Head of caudate nucleus (tissue), 42 donors: ENCODE measurements around the gene MYO3B.
A peak's percentile ranks its signal among the peaks of the same experiment; 100 is the strongest.
"Not testable (repeated sequence)": the region's sequence is repeated elsewhere in the genome, so short reads cannot be mapped to it uniquely, and the experiment has no call there.

Experiments used
- DNase-seq, 42 donors: peaks; one replicate each; pipeline versions ENCODE4 v3.0.0 to v3.0.0-alpha.2; 2020 to 2021; ENCODE audit warnings: mixed read lengths in 7 of 42
- intact Hi-C: fragments of 100-400 bp; cut with DNase I; formaldehyde crosslinking; loops from one replicate; pipeline ENCODE4 v1.15.0; 2022

Gene MYO3B

DNA sequence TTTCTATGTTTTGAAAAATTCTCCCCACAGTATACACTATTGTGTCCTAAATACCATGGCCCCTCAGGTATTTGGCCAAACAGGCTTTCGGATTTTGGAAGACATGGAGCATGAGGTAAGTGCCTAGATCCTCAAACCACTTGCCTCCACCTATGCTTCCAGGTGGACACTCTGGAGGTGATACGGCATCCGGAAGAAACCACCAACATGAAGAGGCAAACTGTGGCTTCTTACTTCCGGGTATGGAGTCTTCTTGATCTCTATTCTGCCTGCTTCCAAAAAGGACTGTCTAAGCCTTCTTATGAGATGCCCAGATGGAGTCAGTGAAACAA lies 285.2 kb downstream of the MYO3B start:
- intact Hi-C loops = no loop called here
- no peak for DNase-seq

DNA sequence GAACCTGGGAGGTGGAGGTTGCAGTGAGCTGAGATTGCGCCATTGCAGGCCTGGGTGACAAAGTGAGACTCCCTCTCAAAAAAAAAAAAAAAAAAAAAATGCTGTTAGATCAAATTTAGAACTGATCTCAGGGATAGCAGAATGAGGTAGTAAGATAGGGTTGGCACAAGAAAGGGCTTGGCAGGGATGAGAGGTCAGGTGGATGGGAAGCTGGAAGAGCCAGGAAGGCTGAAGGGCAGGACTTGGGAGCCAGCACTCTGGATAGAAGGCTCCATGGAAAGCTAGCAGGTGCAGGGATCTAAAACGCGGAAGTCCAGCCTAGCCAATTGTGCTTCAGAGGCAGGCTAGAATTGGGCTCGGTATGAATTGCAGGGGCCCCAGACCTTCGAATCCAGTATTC lies 286.3 kb downstream of the MYO3B start:
- DNase-seq = no peak
- intact Hi-C loops = no loop called here

DNA sequence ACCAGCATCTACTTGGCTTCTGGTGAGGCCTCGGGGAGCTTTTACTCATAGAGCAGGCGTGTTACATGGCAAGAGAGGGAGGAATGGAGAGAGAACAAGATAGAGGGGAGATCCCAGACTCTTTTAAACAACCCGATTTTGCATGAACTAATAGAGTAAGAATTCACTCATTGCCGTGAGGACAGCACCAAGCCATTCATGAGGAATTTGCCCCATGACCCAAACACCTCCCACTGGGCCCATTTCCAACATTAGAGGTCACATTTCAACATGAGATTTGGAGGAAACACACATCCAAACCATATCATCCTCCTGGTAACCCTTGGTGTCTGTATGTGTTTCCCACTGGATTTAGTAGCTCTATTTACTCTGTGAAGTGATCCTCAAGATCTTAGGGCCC lies 287.3 kb downstream of the MYO3B start:
- no peak for DNase-seq
- intact Hi-C loops = no loop called here

DNA sequence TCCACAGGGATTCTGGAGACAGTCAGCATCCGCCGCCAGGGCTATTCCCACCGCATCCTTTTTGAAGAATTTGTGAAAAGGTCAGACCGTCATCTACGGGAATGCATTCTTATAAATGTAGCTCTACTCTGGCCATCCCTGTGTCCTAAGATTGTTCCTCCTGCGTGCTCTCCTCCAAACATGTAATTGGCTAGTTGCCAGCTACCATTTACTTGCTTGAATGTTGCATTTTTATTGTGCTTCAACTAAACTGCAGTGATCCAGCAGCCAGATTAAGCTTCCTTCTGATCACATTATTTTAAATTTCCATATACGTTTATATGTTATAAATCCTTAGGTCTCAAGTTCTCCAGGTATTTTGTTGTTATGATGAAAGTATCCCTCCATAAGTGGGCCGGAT lies 288.7 kb downstream of the MYO3B start:
- DNase-seq = no peak
- intact Hi-C loops = no loop called here

DNA sequence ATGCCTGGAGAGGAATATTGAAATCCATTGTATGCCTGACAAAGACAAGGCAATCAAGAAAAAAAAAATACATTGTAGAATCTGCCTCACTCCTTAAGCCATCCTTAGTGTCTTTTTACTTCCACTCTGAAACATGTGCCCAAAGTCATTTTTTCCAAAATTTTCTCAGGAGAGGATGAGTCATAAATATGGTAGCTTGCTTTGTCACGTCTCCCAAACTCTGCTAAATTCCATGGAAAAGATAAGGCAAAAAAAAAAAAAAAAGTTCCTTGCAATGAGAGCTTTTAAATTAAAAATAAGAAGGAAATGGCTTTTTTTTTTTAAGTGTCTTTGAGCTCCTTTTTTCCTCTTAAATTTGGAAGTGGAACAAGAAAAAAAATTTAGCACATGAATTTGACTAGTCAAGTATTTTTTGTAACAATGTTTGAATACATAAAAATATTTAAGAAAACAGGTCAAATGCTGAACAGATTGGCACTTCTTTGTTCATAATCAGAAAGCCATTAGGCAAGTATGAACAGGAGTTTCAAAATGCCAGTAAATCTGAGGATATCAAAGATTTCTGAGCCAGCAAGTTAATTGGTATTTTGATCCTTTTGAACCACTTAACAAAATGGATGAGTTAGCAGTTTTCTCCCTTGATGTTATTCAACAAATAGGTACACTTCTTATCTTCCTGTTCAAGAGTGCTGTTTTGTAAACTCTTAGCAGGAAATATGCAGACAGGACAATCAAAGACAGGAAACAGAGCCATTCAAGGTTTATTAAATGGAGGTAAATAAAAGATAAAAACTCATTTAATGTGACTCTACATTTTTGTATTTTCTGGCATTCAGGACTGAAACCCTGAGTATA lies 289.8 kb downstream of the MYO3B start:
- intact Hi-C loops = no loop called here
- no peak for DNase-seq

DNA sequence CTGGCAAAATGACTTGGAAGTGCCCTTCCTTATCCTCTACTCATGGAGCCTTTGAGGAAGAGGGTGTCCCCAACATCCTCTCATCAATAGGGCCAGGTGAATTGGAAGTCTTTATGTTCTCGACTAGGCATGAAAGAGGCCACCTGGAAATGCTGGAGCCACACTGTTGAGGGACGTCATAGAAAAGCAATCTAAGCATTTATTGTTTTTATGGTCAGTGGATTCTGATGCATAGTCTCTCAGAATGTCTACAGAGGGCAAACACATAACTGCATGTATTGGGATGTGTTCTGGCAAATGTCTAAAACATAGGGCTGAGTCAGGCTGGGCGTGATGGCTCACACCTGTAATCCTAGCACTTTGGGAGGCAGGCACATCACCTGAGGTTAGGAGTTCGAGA lies 290.6 kb downstream of the MYO3B start:
- intact Hi-C loops = no loop called here
- no peak for DNase-seq

DNA sequence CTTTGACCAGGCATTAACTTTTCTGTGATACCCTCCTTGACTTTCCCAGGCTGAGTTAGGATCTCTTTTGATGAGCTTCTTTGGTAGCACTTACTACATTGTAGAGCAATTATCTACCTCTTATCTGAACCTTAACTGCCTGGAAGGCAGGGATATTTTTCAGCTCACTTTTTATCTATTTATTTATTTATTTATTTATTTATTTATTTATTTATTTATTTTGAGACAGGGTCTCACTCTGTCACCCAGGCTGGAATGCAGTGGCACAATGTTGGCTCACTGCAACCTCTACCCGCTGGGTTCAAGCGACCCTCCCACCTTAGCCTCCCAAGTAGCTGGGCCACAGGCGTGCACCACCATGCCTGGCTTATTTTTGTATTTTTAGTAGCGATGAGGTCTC lies 294.6 kb downstream of the MYO3B start:
- intact Hi-C loops, DNase-seq: not testable (repeated sequence)

DNA sequence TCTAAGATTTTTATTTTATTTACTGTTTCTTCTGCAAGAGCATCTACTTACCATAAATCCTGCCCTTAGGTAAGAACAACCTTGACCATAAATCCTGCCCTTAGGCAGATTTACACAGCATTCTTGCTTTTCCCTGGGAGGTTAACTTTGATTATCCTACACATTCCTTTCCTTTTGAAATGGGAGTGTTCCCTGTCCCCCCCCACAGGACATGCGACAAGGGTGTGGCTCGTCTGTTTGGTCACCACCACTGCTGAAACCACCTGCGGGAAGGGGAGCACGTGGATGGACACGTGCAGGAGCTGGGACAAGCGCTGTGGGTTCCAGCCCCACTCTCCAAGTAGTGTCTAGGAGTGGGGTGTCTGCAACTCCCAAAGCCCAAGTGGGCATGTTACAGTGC lies 297.9 kb downstream of the MYO3B start:
- intact Hi-C loops = no loop called here

DNA sequence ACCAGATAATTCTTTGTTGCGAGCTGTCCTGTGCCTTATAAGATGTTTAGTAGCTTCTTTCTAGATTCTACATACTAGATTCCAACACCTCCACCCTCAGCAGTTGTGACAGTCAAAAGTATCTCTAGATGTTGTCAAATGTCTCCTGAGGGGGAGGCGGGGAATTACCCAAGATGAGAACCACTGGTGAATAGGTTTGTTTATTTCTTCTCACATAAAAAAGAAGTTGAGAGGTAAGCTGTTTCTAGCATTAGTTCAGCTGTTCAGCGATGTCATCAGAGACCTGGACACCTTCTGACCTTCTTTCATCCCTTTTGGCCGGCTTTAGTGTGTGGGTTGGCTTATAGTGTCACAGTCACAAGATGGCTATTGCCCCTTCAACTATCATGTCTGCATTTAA lies 299.7 kb downstream of the MYO3B start:
- no peak for DNase-seq
- intact Hi-C loops = no loop called here

More for the DNA sequence above, 297.9 kb downstream of the MYO3B start:
- DNase-seq = no peak

DNA sequence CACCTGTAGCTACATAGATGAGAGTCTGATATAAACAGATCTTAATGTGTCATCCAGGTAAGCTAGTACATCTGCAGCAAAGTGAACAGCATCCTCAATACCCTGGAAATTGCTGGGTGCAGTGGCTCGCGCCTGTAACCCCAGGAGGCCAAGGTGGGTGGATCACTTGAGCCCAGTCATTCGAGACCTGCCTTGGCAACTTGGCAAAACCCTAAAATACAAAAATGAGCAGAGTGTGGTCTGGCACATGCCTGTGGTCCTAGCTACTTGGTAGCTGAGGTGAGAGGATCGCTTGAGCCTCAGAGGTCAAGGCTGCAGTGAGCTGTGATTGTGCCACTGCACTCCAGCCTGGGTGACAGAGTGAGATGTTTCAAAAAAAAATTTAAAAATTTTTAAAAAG lies 303.3 kb downstream of the MYO3B start:
- intact Hi-C loops = no loop called here
- no peak for DNase-seq

DNA sequence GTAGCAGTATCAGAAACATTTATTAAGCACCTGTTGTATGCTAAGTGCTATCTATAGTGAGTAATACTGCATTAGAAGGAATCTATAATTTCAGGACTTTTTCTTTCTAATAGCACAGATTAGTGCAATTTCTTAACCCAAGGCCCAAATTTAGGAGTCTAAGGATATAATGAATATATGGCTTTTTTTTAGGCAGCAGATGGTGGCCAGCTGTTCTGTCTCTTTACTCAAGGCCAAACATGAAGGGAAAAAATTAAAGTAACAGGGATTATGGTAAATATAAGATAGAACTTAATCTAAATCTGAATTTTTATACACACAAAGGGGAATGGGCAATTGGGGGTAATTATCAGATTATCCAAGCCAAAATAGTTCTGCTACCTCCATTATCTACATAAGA lies 306.6 kb downstream of the MYO3B start:
- no peak for DNase-seq
- intact Hi-C loops = no loop called here

DNA sequence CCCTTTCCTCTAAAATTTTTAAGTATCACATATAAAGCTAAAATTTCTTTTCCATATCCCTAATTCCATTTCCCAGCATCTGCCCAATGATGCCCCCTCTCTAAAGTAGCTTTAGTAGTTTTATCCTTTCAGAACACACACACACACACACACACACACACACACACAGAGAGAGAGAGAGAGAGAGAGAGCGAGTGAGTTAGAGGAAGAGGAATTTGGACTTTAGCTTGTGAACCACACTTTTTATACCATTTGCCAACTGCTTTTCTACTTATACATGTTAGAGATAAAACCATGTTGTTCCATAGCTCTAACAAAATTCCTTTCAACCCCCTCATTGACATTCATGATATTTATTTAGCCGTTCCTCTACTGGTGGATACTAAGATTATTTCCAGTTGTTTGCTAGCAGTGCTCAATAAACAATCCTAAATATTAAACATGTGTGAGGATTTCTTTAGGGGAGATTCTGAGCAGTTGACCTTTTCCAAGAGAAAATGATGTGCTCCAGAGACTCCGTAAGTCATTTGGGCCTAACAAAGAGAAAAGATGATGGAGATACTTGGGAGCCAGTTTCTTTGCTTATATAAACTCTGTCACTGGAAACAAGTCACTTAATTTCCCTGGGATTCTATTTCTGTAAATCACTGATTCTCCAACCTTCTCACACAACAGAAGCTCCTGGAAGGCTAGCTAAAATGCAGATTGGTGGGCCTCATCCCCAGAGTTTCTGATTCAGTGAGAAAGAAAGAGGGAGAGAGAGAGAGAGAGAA lies 307.5 kb downstream of the MYO3B start:
- no peak for DNase-seq
- intact Hi-C loops = loop anchor here (2.0 kb wide), 1 partner anchor 327 kb away; no protein-coding TSS in a partner anchor

DNA sequence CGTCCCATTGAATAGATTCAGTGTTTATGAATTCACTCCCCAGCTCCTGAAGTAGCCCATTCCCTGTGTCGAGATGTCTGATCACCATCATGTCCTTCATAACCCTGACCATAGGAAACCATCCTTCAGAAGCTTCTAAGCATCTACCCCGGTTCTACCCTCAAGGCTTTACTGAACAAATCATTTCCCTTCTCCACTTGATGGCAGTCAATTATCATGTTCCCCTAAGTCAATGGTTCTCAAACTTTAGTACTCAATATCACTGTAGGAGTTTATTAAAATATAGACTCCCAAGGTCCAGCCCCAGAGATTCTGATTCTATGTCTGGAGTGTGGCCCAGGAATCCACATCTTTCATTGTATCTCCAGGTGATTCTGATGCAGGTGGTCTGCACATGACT lies 308.8 kb downstream of the MYO3B start:
- intact Hi-C loops = loop anchor here (2.0 kb wide), 1 partner anchor 326 kb away; no protein-coding TSS in a partner anchor
- DNase-seq = peak in 1 of 42 donors; percentile 48

DNA sequence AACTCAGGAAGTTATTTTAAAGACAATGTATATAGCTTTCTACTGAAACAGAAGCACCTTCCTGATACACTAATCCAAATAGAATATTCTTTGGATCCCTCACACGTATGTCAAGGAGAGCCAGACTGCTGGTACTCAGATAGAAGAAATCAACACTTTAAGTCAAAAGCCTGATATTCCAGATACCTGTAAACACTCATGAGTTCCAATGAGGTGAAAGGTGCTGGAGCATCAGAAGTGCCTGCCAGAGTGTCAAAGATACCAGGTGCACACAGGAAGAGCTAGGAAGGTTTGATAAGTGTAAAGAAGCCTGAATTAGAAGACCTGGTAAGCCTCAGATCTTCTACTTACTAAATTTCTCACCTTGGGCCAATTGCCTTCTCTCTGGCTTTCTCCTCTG lies 310.9 kb downstream of the MYO3B start:
- intact Hi-C loops = no loop called here

DNA sequence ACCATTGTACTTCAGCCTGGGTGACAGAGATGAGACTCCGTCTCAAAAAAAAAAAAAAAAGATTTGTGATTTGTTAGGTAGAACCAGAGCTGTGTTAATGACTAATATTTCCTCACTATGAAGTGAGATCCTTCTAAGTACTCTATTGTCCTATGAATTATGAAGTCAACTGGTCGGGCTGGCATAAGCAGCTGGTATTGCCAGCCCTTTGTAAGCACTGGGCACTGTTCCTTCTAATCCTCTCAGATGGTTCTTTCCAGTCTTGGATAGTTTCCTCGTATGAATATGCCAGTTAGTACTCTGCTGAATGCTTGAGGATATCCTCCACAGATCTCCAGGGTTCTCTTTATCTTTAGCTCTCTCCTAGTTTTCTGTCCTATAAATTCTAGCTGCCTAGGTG lies 314.1 kb downstream of the MYO3B start:
- intact Hi-C loops = no loop called here
- peak in 11 of 42 donors; percentile 9 to 66 (median 30) for DNase-seq

More for the DNA sequence above, 310.9 kb downstream of the MYO3B start:
- DNase-seq = no peak

DNA sequence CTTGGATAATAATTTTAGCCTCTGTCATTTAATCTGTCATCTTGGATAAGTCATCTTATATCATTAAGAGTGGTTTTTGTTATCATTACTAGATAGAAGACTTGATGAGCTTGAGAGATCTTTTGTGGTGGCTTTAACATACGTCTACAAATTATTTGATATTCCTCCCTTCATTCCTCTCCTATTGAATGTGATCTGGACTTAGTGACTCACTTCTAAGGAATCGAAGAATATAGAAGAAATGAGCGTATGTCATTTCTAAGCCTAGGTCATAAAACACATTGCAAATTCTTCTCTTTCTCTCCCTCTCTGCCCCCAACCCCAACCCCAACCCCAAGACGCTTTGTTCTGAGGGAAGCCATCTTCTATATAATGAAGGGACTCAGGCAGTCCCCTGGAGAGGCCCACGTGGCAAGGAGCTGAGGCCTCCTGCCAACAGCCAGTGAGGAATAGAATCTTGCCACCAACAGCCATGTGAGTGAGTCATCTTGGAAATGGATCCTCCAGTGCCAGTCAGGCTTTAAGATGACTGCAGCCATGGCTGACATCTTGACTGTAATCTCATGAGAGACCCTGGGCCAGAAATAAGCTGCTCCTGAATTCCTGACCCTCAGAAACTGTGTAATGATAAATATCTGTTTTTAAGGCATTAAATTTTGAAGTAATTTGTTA lies 315.6 kb downstream of the MYO3B start:
- DNase-seq = no peak
- intact Hi-C loops = no loop called here

DNA sequence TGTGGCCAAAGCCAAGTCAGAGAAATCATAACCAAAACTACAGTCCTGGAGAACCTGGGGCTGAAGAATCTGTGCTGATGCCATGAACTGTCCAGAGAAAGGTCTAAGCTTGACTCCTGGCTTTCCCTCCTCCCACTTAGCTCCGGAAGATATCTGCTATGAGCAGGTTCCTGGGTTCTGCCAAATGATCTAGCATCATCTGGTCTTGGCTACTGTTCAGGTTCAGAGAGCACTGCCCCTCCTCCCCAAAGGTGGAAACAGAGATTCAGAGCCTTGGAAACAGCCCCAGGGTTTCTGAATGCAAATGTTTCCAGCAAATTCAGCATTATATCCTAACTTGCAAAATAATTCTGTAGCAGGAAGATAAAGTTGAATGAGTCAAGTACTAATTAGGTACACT lies 317.9 kb downstream of the MYO3B start:
- DNase-seq = no peak
- intact Hi-C loops = no loop called here

DNA sequence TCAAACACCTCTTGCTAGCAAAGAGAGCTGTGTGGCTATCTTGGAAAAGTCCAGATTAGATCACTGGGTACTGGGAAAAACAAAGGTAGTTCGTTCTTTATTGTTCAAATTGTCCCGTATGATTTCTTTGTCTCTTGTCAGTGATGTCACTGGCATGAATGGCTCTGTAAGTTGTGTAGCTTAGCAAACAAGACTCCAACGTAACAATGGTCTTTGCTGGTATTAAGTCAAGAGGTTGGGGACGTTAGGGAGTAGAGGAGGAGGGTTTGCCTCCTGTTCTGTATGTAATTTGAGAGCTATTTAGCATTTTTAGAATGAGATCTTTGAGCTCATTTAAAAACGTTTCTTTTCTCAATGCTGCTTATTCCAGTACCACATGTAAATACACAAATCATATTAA lies 320.7 kb downstream of the MYO3B start:
- intact Hi-C loops = no loop called here
- no peak for DNase-seq

DNA sequence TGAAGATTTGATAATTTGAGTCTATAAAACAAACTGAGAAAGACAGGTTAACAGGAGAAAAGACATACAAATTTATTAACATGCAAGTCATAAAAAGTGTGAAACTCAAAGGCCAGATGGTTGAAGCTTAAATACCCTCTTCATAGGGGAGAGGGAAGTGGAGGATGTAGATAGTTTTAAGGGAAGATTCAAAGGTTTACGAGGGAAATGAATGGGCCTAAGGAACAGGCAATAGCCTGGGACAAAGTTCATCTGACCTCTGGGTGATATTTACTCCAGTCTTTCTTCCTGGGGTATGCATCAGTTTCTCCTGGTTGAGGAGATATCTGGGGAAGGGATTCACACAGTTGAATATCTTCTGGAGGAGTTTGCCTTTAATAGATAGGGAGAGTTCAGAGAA lies 322.2 kb downstream of the MYO3B start:
- intact Hi-C loops = no loop called here
- DNase-seq = no peak

DNA sequence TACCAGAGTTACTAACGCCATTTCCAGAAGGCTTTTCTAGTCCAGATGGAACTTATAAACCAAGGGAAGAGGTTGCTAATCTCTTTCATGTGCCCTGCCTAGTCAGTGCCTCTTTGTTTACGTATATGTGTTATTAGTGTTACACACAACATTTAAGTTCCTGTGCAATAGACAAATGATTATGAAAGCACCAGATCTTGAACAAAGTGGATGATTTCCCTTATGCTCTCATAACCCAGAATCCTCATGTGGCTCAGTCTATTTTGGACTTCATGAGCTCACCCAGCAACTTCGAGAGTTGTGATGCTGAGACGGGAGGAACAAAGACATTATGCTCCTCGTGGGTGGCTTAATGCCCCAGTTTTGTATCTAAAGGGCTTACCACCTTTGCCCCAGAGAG lies 322.8 kb downstream of the MYO3B start:
- DNase-seq = peak in 21 of 42 donors; percentile 7 to 76 (median 34)
- intact Hi-C loops = no loop called here
